Uterus (tissue), 2 donors: Measurements from ENCODE around the gene DCBLD2.

Experiments
- CTCF ChIP-seq, 4 experiments: fragments of 200-600 bp in 2 of 4; fragments of 450-650 bp in 2 of 4; sonication (generic) in 2 of 4; IDR thresholded peaks; one replicate each; pipeline ENCODE4 v1.5.1; 2016 to 2019; ENCODE audit warnings: antibody characterized with exemption in 4 of 4, mild to moderate bottlenecking in 2 of 4, moderate library complexity in 1 of 4
- POLR2A ChIP-seq, 2 donors: fragments of 450-650 bp; IDR thresholded peaks; one replicate each; pipeline ENCODE4 v1.6.1; 2016; ENCODE audit warnings: antibody characterized with exemption in 2 of 2, mild to moderate bottlenecking in 1 of 2, moderate library complexity in 1 of 2

- no peak for TF ChIP-seq CTCF (IDR thresholded peaks at IDR 0.05)
- TF ChIP-seq POLR2A (IDR thresholded peaks at IDR 0.05): no peak
These were observed 43.6 kb upstream of the DCBLD2 start for GRCh38 chr3:98945101-98945524.
